HG03139 (cell line): ENCODE measurements around the gene SPDYE16.
"Not testable (repeated sequence)": the region's sequence is repeated elsewhere in the genome, so short reads cannot be mapped to it uniquely, and the experiment has no call there.

Experiments
- ATAC-seq: cut with Tn5 transposase; IDR thresholded peaks from one replicate; pipeline ENCODE4 v1.9.1; 2021; ENCODE audit not compliant: unreplicated experiment

The SPDYE16 gene

GRCh38 chr7:76543197-76543596 lies at the start of gene SPDYE16:
Gene SPDYE16 (minus strand): TSS chr7:76543297. CDS start chr7:76541459, 1,838 bp downstream.
- ATAC-seq: not testable (repeated sequence)

- ATAC-seq: not testable (repeated sequence)
Observed at GRCh38 chr7:76592694-76593093, 49.6 kb upstream of the SPDYE16 start.

- peak; percentile 70 for ATAC-seq
Observed at GRCh38 chr7:76591602-76592304, 48.7 kb upstream of the SPDYE16 start.

- ATAC-seq: not testable (repeated sequence)
Observed at GRCh38 chr7:76591033-76591432, 47.9 kb upstream of the SPDYE16 start.

- ATAC-seq: not testable (repeated sequence)
Observed at GRCh38 chr7:76588586-76588985, 45.5 kb upstream of the SPDYE16 start.

- not testable (repeated sequence) for ATAC-seq
Observed at GRCh38 chr7:76586585-76587315, 43.7 kb upstream of the SPDYE16 start.

- ATAC-seq: not testable (repeated sequence)
Observed at GRCh38 chr7:76583636-76584281, 40.7 kb upstream of the SPDYE16 start.

GRCh38 chr7:76582848-76583631 lies 39.9 kb upstream of the SPDYE16 start:
- not testable (repeated sequence) for ATAC-seq

GRCh38 chr7:76575919-76576655 lies 33.0 kb upstream of the SPDYE16 start:
- not testable (repeated sequence) for ATAC-seq

- ATAC-seq: not testable (repeated sequence)
Observed at GRCh38 chr7:76575431-76575830, 32.3 kb upstream of the SPDYE16 start.

- ATAC-seq: not testable (repeated sequence)
Observed at GRCh38 chr7:76572296-76572695, 29.2 kb upstream of the SPDYE16 start.

- ATAC-seq: not testable (repeated sequence)
Observed at GRCh38 chr7:76570324-76570775, 27.3 kb upstream of the SPDYE16 start.

- not testable (repeated sequence) for ATAC-seq
Observed at GRCh38 chr7:76568742-76569141, 25.6 kb upstream of the SPDYE16 start.

GRCh38 chr7:76567753-76568152 lies 24.7 kb upstream of the SPDYE16 start:
- not testable (repeated sequence) for ATAC-seq

GRCh38 chr7:76567311-76567710 lies 24.2 kb upstream of the SPDYE16 start:
- ATAC-seq: not testable (repeated sequence)

GRCh38 chr7:76565001-76565400 lies 21.9 kb upstream of the SPDYE16 start:
- ATAC-seq: not testable (repeated sequence)

- ATAC-seq: not testable (repeated sequence)
Observed at GRCh38 chr7:76561342-76561741, 18.2 kb upstream of the SPDYE16 start.

GRCh38 chr7:76560157-76560556 lies 17.1 kb upstream of the SPDYE16 start:
- ATAC-seq: not testable (repeated sequence)

GRCh38 chr7:76559685-76560084 lies 16.6 kb upstream of the SPDYE16 start:
- ATAC-seq: not testable (repeated sequence)

GRCh38 chr7:76551992-76552391 lies 8.9 kb upstream of the SPDYE16 start:
- not testable (repeated sequence) for ATAC-seq
